ENCODE measurements around the gene SATB2. TPM values are rescaled to one million over a fixed set of nuclear protein-coding genes. Genes with fewer than 3 reads are reported as not detected.
A peak's percentile ranks its signal among the peaks of the same experiment; 100 is the strongest.

Gene SATB2
- total and polyA plus RNA-seq, 12 donors, result 3.4 to 18.3 (median 10.1) TPM

- DNase-seq, result no peak
- Histone ChIP-seq H3K36me3 (replicated peaks in 1 of 2) (no peaks in the 10 kb centered on the region), H3K4me1 (replicated peaks in 1 of 2) (peaks cover 0 to 7% of the 10 kb centered on the region in 2 donors), H3K27ac (no peak overlapping the region), H3K27me3 (no peaks in the 10 kb centered on the region), H3K9me3 (replicated peaks in 1 of 3) (no peaks in the 10 kb centered on the region), H3K4me3 (no peak overlapping the region)
- intact Hi-C loops (cut with DNase I), result no loop called here
- 81 to 88% (median 84%) methylated on average over 1 of the region's 1 CpG for WGBS, 4 donors
- no peak for TF ChIP-seq CTCF (IDR thresholded peaks at IDR 0.05)
- TF ChIP-seq POLR2A (IDR thresholded peaks at IDR 0.05), result no peak
These were observed 150.3 kb downstream of the SATB2 start for GRCh38 chr2:199307461-199307860.

DNA sequence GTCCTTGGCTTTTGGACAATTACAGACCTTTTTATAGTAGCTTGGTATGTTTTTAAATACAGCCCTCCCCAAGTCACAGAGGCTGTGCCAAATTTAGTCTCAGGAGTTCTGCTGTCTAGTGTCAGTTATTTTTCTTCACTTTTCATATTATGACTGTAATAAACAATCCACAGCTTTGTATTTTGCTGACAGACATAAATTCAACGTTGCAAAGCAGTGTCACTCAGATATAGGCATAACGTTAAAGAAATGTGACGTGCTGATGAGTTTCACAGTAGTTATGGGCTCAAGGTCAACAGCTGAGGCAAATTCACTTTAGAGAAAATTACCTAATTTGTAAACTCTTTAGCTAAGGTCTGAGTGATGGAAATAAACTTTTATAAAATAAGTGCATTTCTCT, 151.6 kb downstream of the SATB2 start:
- Histone ChIP-seq H3K27ac (no peak overlapping the region), H3K27me3 (no peaks in the 10 kb centered on the region), H3K4me1 (replicated peaks in 1 of 2) (peaks cover 0 to 7% of the 10 kb centered on the region in 2 donors), H3K9me3 (replicated peaks in 1 of 3) (no peaks in the 10 kb centered on the region), H3K4me3 (no peak overlapping the region), H3K36me3 (replicated peaks in 1 of 2) (no peaks in the 10 kb centered on the region)
- TF ChIP-seq CTCF (IDR thresholded peaks at IDR 0.05) (no peak), POLR2A (IDR thresholded peaks at IDR 0.05) (no peak)
- no peak for DNase-seq
- WGBS, 4 donors, result 40 to 50% (median 44%) methylated on average over 3 of the region's 3 CpGs
- intact Hi-C loops (cut with DNase I), result no loop called here

DNA sequence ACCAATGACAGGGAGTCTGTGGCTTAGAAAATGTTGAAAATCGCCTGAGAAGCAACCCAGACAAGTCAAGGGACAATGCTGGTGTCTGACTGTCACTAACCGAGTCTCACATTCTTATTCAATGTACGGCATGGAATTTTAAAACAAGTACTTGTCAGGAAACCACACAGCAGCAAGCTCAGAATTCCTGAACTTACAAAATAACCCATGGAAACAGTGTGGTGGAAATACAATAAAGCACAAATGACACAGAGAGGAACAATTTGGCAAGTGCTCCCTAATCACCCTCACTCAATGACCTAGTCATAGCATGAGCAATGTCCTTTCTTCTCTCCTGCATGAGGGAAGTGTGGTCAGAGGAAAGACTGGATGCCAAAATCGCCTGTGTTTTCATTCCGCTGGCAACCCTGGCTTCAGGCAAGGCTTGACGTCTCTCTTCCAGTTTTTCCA, 154.0 kb downstream of the SATB2 start:
- no peak for TF ChIP-seq POLR2A (IDR thresholded peaks at IDR 0.05)
- no peak for TF ChIP-seq CTCF (IDR thresholded peaks at IDR 0.05)
- no peaks in the 10 kb centered on the region for H3K36me3 ChIP-seq (replicated peaks in 1 of 2)
- DNase-seq, result peak in 1 of 7 donors; percentile 11
- H3K27ac ChIP-seq, result no peak overlapping the region
- no peaks in the 10 kb centered on the region for H3K27me3 ChIP-seq
- H3K9me3 ChIP-seq (replicated peaks in 1 of 3), result no peaks in the 10 kb centered on the region
- no peak overlapping the region for H3K4me3 ChIP-seq
- H3K4me1 ChIP-seq (replicated peaks in 1 of 2), result peaks cover 0 to 7% of the 10 kb centered on the region in 2 donors
- intact Hi-C loops (cut with DNase I), result no loop called here
- WGBS, 4 donors, result 86 to 90% (median 87%) methylated on average over 6 of the region's 6 CpGs

DNA sequence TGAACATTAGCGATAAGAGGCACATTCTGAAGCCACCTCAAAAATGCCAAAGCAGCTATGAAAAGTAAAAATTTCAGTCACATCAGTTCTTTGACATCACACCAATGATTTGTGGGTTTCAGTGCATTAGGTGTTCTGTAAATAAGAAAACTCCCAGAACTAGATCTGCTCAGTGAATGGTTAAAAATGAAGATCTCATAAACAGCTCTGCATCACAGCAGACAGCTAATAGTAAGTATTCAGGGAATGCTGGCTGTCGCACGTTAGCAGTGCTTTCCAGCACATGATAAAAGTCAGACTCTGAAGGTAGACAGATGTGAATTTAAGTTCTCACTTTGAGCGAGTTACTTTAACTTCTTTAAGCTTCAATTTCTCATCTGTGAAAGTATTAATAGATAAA, 154.9 kb downstream of the SATB2 start:
- no peak overlapping the region for H3K27ac ChIP-seq
- intact Hi-C loops (cut with DNase I), result no loop called here
- 76 to 89% (median 82%) methylated on average over 4 of the region's 4 CpGs for WGBS, 4 donors
- no peaks in the 10 kb centered on the region for H3K9me3 ChIP-seq (replicated peaks in 1 of 3)
- H3K36me3 ChIP-seq (replicated peaks in 1 of 2), result no peaks in the 10 kb centered on the region
- no peak for DNase-seq
- H3K4me3 ChIP-seq, result no peak overlapping the region
- TF ChIP-seq POLR2A (IDR thresholded peaks at IDR 0.05), result no peak
- TF ChIP-seq CTCF (IDR thresholded peaks at IDR 0.05), result no peak
- no peaks in the 10 kb centered on the region for H3K27me3 ChIP-seq
- peaks cover 0 to 7% of the 10 kb centered on the region in 2 donors for H3K4me1 ChIP-seq (replicated peaks in 1 of 2)
